Right ventricle myocardium superior (tissue), 1 donor: ENCODE data around the gene GALNT18. TPM values are rescaled to one million over a fixed set of nuclear protein-coding genes. Genes with fewer than 3 reads are reported as not detected.

Experiments
- ATAC-seq: fragments of 200-7000 bp; cut with Tn5 transposase; one replicate; pipeline ENCODE4 v1.9.1; 2020; ENCODE audit warnings: mild to moderate bottlenecking; ENCODE audit not compliant: poor library complexity
- DNase-seq: peaks from one replicate; pipeline ENCODE4 v3.0.0-alpha.2; 2020
- intact Hi-C: fragments of 100-400 bp; cut with DNase I; formaldehyde crosslinking; loops from one replicate; pipeline ENCODE4 v1.11.2; 2022
- total RNA-seq: library from RNA; stranded (reverse); fragmentation: NEBNext Ultra II Directional; extraction: Animal tissue kit (Norgen Biotek cat#: 25700); gene quantifications from one replicate; pipeline ENCODE4 v1.2.1, GENCODE V29; 2021
- donor health status: DM: no; HTN: yes; CAD: no; lungs with severe emphysema.

The GALNT18 gene
- total RNA-seq, 1 donor from 2014 or later, result 24.5 TPM

DNA sequence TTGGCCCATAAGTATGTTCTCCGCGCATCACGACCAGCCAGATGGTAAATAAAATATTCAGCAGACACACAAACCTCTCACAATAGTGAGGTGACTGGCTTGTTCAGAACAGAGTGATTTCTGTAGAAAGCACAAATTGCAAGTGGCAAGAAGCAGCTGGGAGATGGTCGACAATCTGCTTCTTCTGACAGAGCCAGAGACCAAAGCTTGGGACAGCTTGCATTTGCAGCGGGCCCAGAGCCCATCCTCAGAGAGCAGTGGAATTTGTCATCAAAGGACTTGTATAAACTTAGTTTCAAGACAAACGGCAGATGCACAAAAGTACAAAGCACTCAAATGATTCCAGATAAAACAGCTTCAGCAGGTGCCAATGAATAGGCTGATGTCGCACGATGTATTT is 7.6 kb upstream of the GALNT18 start:
- ATAC-seq, result no peak
- DNase-seq, result no peak
- intact Hi-C loops, result no loop called here

- intact Hi-C loops, result no loop called here
- ATAC-seq, result no peak
- DNase-seq, result no peak
Measured at GRCh38 chr11:11628651-11629050, 6.8 kb upstream of the GALNT18 start.

- intact Hi-C loops, result no loop called here
- ATAC-seq, result no peak
Measured at GRCh38 chr11:11626128-11626527, 4.3 kb upstream of the GALNT18 start.

GRCh38 chr11:11624926-11625325 is 3.1 kb upstream of the GALNT18 start:
- intact Hi-C loops, result loop anchor here (5.0 kb wide), 3 partner anchors 43 to 223 kb away; no protein-coding TSS in a partner anchor
- no peak for DNase-seq
- ATAC-seq, result no peak

More at GRCh38 chr11:11626128-11626527, 4.3 kb upstream of the GALNT18 start:
- no peak for DNase-seq

DNA sequence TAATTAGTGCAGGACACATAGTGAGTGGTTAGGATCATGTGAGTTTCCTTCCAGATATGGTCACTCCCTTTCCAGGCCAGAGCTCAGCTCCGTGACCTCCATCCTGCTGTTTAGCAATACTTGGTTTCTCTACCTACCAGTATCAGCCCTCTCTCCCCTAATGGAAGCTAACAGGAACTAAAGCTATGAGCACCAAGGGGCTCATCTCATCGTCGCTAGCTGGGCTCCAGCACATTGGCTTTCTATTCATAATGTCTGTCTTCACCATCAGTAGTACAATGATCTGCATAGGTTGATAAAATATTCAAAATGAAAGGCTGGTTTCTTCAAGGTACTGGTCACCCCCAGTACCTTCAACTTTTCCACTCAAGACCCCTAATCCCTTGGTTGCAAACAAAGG is 2.4 kb upstream of the GALNT18 start:
- ATAC-seq (no peak), DNase-seq (no peak)
- intact Hi-C loops, result loop anchor here (5.0 kb wide), 3 partner anchors 42 to 222 kb away; no protein-coding TSS in a partner anchor

DNA sequence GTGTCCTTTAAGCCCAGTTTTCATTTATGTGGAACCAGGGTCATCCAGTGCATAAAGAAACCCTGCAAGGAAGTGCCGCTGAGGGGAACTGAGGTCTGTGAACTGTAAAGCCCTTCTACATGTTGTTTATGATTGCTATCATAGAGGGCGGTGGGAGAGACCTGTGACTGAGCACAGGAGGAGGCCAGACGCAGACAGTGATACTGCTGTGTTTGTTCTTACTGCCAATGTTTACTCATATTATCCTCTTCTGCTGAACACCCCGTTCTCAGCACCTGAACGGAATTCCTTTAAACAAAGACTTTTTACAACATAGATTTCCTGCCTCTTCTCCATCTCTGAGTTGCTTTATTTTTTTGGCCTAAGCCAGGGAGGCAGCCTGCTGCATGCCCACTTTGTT is 967 bp upstream of the GALNT18 start:
- ATAC-seq, result no peak
- intact Hi-C loops, result loop anchor here (5.0 kb wide), 3 partner anchors 40 to 220 kb away; no protein-coding TSS in a partner anchor
- no peak for DNase-seq

DNA sequence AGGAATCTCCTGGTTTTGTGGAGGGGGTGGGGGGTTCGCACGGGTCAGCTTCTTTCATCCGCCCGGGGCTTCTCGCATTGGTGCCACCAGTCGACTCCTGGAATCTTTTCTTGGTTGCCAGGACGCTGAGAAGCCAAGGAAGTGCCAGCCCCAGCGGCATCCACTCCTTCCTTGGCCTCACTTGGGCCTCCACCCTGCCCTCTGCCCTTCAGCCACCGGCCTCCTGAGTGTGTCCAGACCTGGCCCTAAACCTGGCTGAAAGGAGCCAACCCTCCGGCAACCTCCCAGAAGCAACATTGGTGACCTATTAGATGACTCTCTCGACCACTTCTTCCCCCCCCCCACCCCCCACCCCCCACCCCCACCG is 518 bp upstream of the GALNT18 start:
- intact Hi-C loops, result loop anchor here (5.0 kb wide), 3 partner anchors 40 to 220 kb away; no protein-coding TSS in a partner anchor
- ATAC-seq (no peak), DNase-seq (no peak)

- intact Hi-C loops, result loop anchor here (5.0 kb wide), 3 partner anchors 39 to 219 kb away; no protein-coding TSS in a partner anchor
- DNase-seq, result peak; percentile 66
- ATAC-seq, result peak; percentile 51
Measured at GRCh38 chr11:11620921-11621572, 758 bp downstream of the GALNT18 start.

- intact Hi-C loops, result loop anchor here (5.0 kb wide), 3 partner anchors 38 to 218 kb away; no protein-coding TSS in a partner anchor
- ATAC-seq (peak; percentile 63), DNase-seq (peak; percentile 65)
Measured at GRCh38 chr11:11620173-11620920, 1.5 kb downstream of the GALNT18 start.

GRCh38 chr11:11618973-11619435 is 2.8 kb downstream of the GALNT18 start:
- no peak for ATAC-seq
- intact Hi-C loops, result no loop called here

DNA sequence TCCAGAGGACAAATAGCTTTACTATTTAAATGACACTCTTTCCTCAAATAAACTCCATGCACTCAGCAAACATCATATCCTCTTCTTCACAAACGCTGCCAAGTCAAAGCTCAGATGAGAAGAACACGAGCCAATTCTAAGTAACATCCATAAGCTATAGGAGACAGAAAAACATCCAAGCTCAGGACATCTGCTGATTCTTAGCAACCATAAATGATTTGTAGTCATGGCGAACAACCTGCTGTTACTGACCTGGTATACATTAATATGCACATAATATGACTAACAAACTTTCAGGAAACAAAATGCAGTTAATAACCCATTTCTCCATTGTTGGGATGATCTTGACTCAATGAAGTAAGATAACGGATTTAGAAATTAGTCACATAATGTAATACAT is 6.7 kb downstream of the GALNT18 start:
- intact Hi-C loops, result no loop called here
- DNase-seq (no peak), ATAC-seq (no peak)

More at GRCh38 chr11:11618973-11619435, 2.8 kb downstream of the GALNT18 start:
- no peak for DNase-seq

- intact Hi-C loops, result no loop called here
- DNase-seq (no peak), ATAC-seq (no peak)
Measured at GRCh38 chr11:11612439-11612838, 9.4 kb downstream of the GALNT18 start.

GRCh38 chr11:11611381-11611780 is 10.4 kb downstream of the GALNT18 start:
- intact Hi-C loops, result no loop called here
- DNase-seq (no peak), ATAC-seq (peak; percentile 83)

GRCh38 chr11:11608783-11609232 is 13.0 kb downstream of the GALNT18 start:
- DNase-seq, result no peak
- intact Hi-C loops, result loop anchor here (10.0 kb wide), 1 partner anchor 64 kb away; no protein-coding TSS in a partner anchor
- ATAC-seq, result no peak

DNA sequence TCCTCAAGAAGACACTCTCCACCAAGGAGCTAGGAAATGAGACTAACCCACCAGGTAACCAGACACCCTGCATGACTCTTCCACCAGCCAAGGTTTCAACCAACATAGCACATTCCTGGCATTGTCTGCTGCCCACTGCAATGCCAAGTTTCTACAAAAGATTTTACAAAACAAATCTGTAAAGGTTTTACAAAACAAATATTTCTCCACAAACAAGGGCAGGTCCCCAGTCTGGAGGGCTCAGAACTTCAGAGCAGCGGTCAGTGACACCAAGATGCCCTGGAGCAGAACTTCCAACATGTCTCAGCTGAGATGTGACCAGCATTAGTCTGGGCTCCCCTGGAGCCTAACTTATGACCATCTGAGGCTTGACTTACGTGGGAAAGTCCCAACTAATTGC is 14.0 kb downstream of the GALNT18 start:
- DNase-seq (no peak), ATAC-seq (no peak)
- intact Hi-C loops, result loop anchor here (10.0 kb wide), 1 partner anchor 63 kb away; no protein-coding TSS in a partner anchor

DNA sequence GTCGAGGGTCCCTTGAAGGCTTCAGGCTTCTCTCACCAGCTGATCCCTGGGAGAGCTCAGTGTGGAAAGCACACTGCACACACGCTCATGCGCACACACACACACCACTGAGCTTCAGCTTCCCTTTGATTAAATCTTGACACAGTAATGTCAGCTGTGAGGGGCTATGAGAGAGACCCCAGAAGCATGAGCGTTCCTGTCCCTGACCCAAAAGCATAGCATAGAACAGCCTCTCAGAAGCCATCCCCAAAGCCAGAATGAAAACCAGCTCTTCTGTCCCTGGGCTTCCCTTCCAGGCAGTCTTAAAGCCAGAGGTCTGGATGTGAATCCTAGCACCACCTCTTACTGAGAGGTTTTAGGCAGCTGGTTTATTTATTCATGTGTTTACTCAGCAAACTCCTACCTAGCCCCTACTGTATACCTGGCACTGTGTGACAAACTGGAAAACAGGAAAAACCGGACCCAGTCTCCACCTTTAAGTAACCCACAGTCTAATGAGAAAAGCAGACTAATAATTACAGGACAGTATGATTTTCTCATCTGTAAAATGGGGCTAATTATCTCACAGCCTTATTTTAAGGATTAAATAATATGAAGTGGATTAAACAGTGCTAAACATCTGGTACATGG is 15.9 kb downstream of the GALNT18 start:
- ATAC-seq (no peak), DNase-seq (no peak)
- intact Hi-C loops, result loop anchor here (10.0 kb wide), 1 partner anchor 61 kb away; no protein-coding TSS in a partner anchor

- ATAC-seq, result no peak
- intact Hi-C loops, result loop anchor here (10.0 kb wide), 1 partner anchor 60 kb away; no protein-coding TSS in a partner anchor
- DNase-seq, result no peak
Measured at GRCh38 chr11:11605181-11605580, 16.6 kb downstream of the GALNT18 start.

GRCh38 chr11:11604370-11604990 is 17.3 kb downstream of the GALNT18 start:
- intact Hi-C loops, result loop anchor here (10.0 kb wide), 1 partner anchor 60 kb away; no protein-coding TSS in a partner anchor
- no peak for ATAC-seq
- no peak for DNase-seq
